ENCODE results near the gene SULF2.

DNA sequence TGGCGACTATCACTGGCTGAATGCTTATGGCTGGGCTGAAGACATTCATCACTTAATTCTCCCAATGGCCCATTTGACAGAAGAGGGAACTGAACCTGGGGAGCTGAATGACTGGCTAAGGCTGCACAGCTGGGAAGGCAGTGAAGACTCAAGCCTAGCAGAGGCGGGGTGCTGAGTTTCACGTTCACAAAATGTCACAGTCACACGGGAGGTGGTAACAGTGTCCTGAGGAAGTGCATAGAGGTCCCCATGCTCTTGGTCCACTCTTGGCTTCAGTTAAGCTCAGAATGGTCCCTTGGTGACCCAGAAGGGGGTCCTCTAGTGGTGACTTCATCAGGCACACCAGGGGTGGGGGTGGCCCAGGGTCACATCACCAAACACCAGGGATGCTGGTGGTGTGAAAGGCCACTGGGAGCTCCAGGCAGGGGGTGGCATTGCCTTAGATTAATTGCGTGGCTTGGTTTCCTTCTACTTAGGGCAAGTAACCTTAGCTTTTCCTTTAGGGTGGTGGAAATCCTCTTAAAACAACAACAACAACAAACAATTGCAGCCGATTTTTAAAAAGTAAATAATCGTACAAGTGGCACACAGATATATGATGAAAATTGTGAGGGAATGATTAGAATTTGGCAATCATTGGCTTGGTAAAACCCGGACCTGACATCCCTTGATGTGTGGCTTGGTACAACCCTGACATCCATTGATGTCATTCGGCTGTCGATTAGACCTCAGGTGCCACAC, 45.0 kb downstream of the SULF2 start:
- TF ChIP-seq CTCF (IDR thresholded peaks at IDR 0.05) (no peak), POLR2A (IDR thresholded peaks at IDR 0.05) (no peak)
